Activated naive CD4-positive, alpha-beta T cell treated with anti-CD3 and anti-CD28 coated beads for 36 hours (primary cell): ENCODE measurements around the gene FUOM. TPM values are rescaled to one million over a fixed set of nuclear protein-coding genes. Genes with fewer than 3 reads are reported as not detected.

Experiments
- CTCF ChIA-PET: fragments of 350-600 bp; sonication (Branson Sonifier 250); formaldehyde crosslinking; loops from one replicate; lab custom pipeline; 2021; ENCODE audit warnings: antibody characterized with exemption; lab: Charles Lee
- DNase-seq: peaks from one replicate; pipeline ENCODE4 v3.0.0-alpha.2; 2020
- H3K27ac Mint-ChIP-seq: one replicate; pipeline ENCODE4 v1.8.0; 2021; ENCODE audit warnings: mild to moderate bottlenecking, mixed read lengths
- H3K27me3 Mint-ChIP-seq: one replicate; pipeline ENCODE4 v1.8.0; 2021; ENCODE audit warnings: low read depth, mixed read lengths
- H3K36me3 Mint-ChIP-seq: one replicate; pipeline ENCODE4 v1.8.0; 2021; ENCODE audit warnings: low read depth, mixed read lengths
- H3K4me1 Mint-ChIP-seq: one replicate; pipeline ENCODE4 v1.8.0; 2021; ENCODE audit warnings: low read depth, mixed read lengths
- H3K4me3 Mint-ChIP-seq: one replicate; pipeline ENCODE4 v1.8.0; 2021; ENCODE audit warnings: mild to moderate bottlenecking, moderate library complexity, mixed read lengths
- H3K9me3 Mint-ChIP-seq: one replicate; pipeline ENCODE4 v1.8.0; 2021; ENCODE audit warnings: mixed read lengths
- intact Hi-C: fragments of 100-400 bp; cut with micrococcal nuclease; formaldehyde crosslinking; loops from one replicate; pipeline ENCODE4 v1.15.1; 2023
- microRNA-seq: library from miRNA; unstranded; fragments of <30 nt; microRNA quantifications from one replicate; pipeline ENCODE4 v1.2.0, GENCODE V29; 2022; ENCODE audit warnings: borderline microRNAs expressed, borderline replicate concordance
- total RNA-seq, 2 experiments: library from RNA; stranded (reverse); gene quantifications; one replicate each; pipeline ENCODE4 v1.2.3, GENCODE V29; 2021

Gene FUOM
- total RNA-seq, 2 experiments from 2014 or later = 29.9 to 34.9 TPM

- no peaks in the 10 kb centered on the region for H3K27me3 Mint-ChIP-seq
- H3K9me3 Mint-ChIP-seq = no peaks in the 10 kb centered on the region
- intact Hi-C loops = loop anchor here (1.0 to 10.0 kb wide), 5 partner anchors 35 to 405 kb away; partner anchors contain the start of gene PAOX
- peak overlapping the region; percentile 46 for H3K27ac Mint-ChIP-seq
- peaks cover 21% of the 10 kb centered on the region for H3K4me1 Mint-ChIP-seq
- CTCF ChIA-PET = interaction anchor here (0.9 kb wide), 1 partner anchor 19 kb away, joined by 4 read pairs; no protein-coding TSS in a partner anchor
- peaks cover 16% of the 10 kb centered on the region for H3K36me3 Mint-ChIP-seq
- DNase-seq = no peak
- peak overlapping the region; percentile 65 for H3K4me3 Mint-ChIP-seq
Observed at GRCh38 chr10:133309720-133310398, 48.0 kb downstream of the FUOM start.

GRCh38 chr10:133309100-133309719 is 48.6 kb downstream of the FUOM start:
- peak overlapping the region; percentile 71 for H3K27ac Mint-ChIP-seq
- no peaks in the 10 kb centered on the region for H3K9me3 Mint-ChIP-seq
- H3K36me3 Mint-ChIP-seq = peaks cover 16% of the 10 kb centered on the region
- peak; percentile 95 for DNase-seq
- peak overlapping the region; percentile 65 for H3K4me3 Mint-ChIP-seq
- intact Hi-C loops = loop anchor here (1.0 to 10.0 kb wide), 4 partner anchors 34 to 404 kb away; partner anchors contain the start of gene PAOX
- no peaks in the 10 kb centered on the region for H3K27me3 Mint-ChIP-seq
- H3K4me1 Mint-ChIP-seq = peaks cover 24% of the 10 kb centered on the region
- CTCF ChIA-PET = no interaction called here

- peak; percentile 83 for DNase-seq
- Mint-ChIP-seq H3K4me1 (peaks cover 26% of the 10 kb centered on the region), H3K27ac (peak within 1 kb of the TSS; percentile 98), H3K36me3 (peaks cover 16% of the 10 kb centered on the region), H3K27me3 (no peaks in the 10 kb centered on the region), H3K9me3 (no peaks in the 10 kb centered on the region), H3K4me3 (peak within 1 kb of the TSS; percentile 98)
- CTCF ChIA-PET = interaction anchor here (0.6 to 2.1 kb wide), 16 partner anchors 10 to 210 kb away, joined by 3 to 12 read pairs (median 4); no protein-coding TSS in a partner anchor
- intact Hi-C loops = loop anchor here (1.0 to 10.0 kb wide), 6 partner anchors 33 to 404 kb away; partner anchors contain the start of gene PAOX
Observed at GRCh38 chr10:133308421-133309099, 49.3 kb downstream of the FUOM start, which contains the start of the genes TUBGCP2 and ZNF511. TSS of gene TUBGCP2 (minus strand) at chr10:133308872. CDS start at chr10:133302941, 5,931 bp downstream. TSS of gene ZNF511 (plus strand) at chr10:133308914. CDS start at chr10:133308944, 30 bp downstream.

GRCh38 chr10:133307776-133308420 is 49.9 kb downstream of the FUOM start:
- H3K27ac Mint-ChIP-seq = peak overlapping the region; percentile 98
- no peaks in the 10 kb centered on the region for H3K27me3 Mint-ChIP-seq
- H3K9me3 Mint-ChIP-seq = no peaks in the 10 kb centered on the region
- peak overlapping the region; percentile 98 for H3K4me3 Mint-ChIP-seq
- intact Hi-C loops = loop anchor here (1.0 to 10.0 kb wide), 5 partner anchors 49 to 403 kb away; partner anchors contain the start of gene PAOX
- peaks cover 16% of the 10 kb centered on the region for H3K36me3 Mint-ChIP-seq
- peaks cover 26% of the 10 kb centered on the region for H3K4me1 Mint-ChIP-seq
- CTCF ChIA-PET = interaction anchor here (0.6 to 2.1 kb wide), 20 partner anchors 10 to 403 kb away, joined by 3 to 12 read pairs (median 4); partner anchors contain the start of gene ADAM8
- DNase-seq = peak; percentile 95

- H3K36me3 Mint-ChIP-seq = peaks cover 20% of the 10 kb centered on the region
- H3K4me1 Mint-ChIP-seq = peaks cover 26% of the 10 kb centered on the region
- H3K27ac Mint-ChIP-seq = peak overlapping the region; percentile 98
- intact Hi-C loops = loop anchor here (10.0 kb wide), 1 partner anchor 402 kb away; no protein-coding TSS in a partner anchor
- no peaks in the 10 kb centered on the region for H3K27me3 Mint-ChIP-seq
- no peaks in the 10 kb centered on the region for H3K9me3 Mint-ChIP-seq
- DNase-seq = no peak
- CTCF ChIA-PET = interaction anchor here (0.9 to 2.1 kb wide), 15 partner anchors 11 to 402 kb away, joined by 3 to 12 read pairs (median 4); partner anchors contain the start of gene ADAM8
- peak overlapping the region; percentile 98 for H3K4me3 Mint-ChIP-seq
Observed at GRCh38 chr10:133306941-133307379, 50.9 kb downstream of the FUOM start.

- peaks cover 18% of the 10 kb centered on the region for H3K36me3 Mint-ChIP-seq
- H3K4me3 Mint-ChIP-seq = no peak overlapping the region
- no peak for DNase-seq
- intact Hi-C loops = loop anchor here (10.0 kb wide), 1 partner anchor 401 kb away; no protein-coding TSS in a partner anchor
- H3K9me3 Mint-ChIP-seq = no peaks in the 10 kb centered on the region
- H3K27me3 Mint-ChIP-seq = no peaks in the 10 kb centered on the region
- H3K4me1 Mint-ChIP-seq = peaks cover 26% of the 10 kb centered on the region
- no peak overlapping the region for H3K27ac Mint-ChIP-seq
- CTCF ChIA-PET = interaction anchor here (1.3 kb wide), 1 partner anchor 21 kb away, joined by 3 read pairs; no protein-coding TSS in a partner anchor
Observed at GRCh38 chr10:133306097-133306476, 51.7 kb downstream of the FUOM start.

Small RNA genes within 50 kb of the gene (microRNA-seq; reads per million reads assigned to microRNA genes)
- 2.7 reads per million for gene MIR3944

Other genes starting within 250 kb of the FUOM start
- not detected for gene KNDC1, start 197.8 kb downstream of the FUOM start, total RNA-seq
- gene UTF1, start 127.8 kb downstream of the FUOM start, total RNA-seq = not detected
- not detected for gene VENTX, start 120.2 kb downstream of the FUOM start, total RNA-seq
- gene ADAM8, start 81.2 kb downstream of the FUOM start, total RNA-seq = 100 to 1,000 TPM; 112 to 120 TPM
- 10 to 100 TPM; 47.9 to 56.1 TPM for gene TUBGCP2, start 49.1 kb downstream of the FUOM start, total RNA-seq
- gene ZNF511, start 49.1 kb downstream of the FUOM start, total RNA-seq = 10 to 100 TPM; 37.1 to 39.4 TPM
- gene CALY, start 21.1 kb downstream of the FUOM start, total RNA-seq = not detected
- gene PRAP1, start 10.6 kb downstream of the FUOM start, total RNA-seq = not detected
- gene ECHS1, start 15.3 kb upstream of the FUOM start, total RNA-seq = 10 to 100 TPM; 45.8 to 48.7 TPM
- gene PAOX, start 21.2 kb upstream of the FUOM start, total RNA-seq = 1 to 10 TPM; 4.4 to 5.0 TPM
- gene MTG1, start 36.1 kb upstream of the FUOM start, total RNA-seq = 10 to 100 TPM; 31.6 to 32.9 TPM
- gene SPRN, start 66.6 kb upstream of the FUOM start, total RNA-seq = not detected
- 1 to 10 TPM; 1.5 to 1.6 TPM for gene SCART1, start 95.9 kb upstream of the FUOM start, total RNA-seq
- gene CYP2E1, start 169.3 kb upstream of the FUOM start, total RNA-seq = under 1 TPM in 1 of 2 experiments, not detected in 1; 0.42 TPM
- gene SYCE1, start 207.6 kb upstream of the FUOM start, total RNA-seq = under 1 TPM in 1 of 2 experiments, not detected in 1; 0.17 TPM